Measurements from ENCODE around the gene KCNH3.
"Not testable (repeated sequence)": the region's sequence is repeated elsewhere in the genome, so short reads cannot be mapped to it uniquely, and the experiment has no call there.

The KCNH3 gene

DNA sequence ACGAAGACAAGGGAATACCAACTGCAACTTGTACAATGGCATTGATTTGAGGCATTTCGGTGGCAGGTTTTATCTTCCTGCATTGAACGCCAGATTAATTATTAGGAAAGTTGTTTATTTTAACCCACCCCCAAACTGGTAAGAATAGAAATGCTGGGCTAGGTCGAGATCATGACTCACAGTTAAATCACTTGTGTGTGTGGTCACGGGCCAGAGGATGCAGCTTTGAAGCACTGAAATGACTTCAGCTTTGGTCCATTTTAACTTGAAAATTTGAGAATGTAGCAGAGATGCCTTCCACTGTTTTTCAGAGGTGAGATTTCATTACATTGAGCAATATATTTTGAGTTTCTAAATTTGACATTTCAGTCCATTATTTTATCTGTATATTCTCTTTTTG, 23.6 kb upstream of the KCNH3 start:
- Mint-ChIP-seq H3K9me3 (no peaks in the 10 kb centered on the region), H3K36me3 (peaks cover 10% of the 10 kb centered on the region), H3K27me3 (no peaks in the 10 kb centered on the region), H3K27ac (no peak overlapping the region), H3K4me1 (peaks cover 11% of the 10 kb centered on the region), H3K4me3 (no peak overlapping the region)
- ATAC-seq, result no peak

DNA sequence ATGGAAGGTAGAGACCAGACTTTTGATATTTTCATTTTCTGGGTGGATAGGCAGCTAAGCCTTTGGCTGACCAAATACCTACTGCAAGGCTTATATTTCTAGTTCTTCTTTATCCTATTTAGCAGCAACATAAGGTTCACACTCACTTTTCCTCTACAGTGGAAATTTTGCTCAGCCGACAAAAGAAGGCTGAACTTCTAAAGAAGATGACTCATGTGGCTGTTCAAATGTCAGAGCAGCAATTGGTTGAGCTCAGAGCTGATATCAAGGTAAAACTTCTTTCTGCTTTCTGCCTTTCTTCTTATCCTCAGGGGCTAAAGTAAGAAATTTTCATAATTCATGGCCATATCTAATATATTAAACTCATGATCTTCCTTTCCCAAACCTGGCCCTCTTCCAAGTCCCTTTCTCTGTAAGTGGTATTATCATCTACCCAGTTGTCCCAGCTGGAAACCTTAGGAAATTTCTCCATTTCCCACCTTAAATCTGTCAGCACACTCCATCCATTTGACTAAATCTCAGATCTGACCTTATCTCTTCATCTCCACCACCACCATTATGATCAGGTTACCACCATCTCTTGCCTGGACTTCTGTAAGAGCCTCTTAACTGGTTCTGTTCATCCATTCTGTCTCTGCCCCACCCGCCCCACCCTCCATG, 19.8 kb upstream of the KCNH3 start:
- H3K4me1 Mint-ChIP-seq, result peaks cover 26% of the 10 kb centered on the region
- H3K36me3 Mint-ChIP-seq, result peaks cover 16% of the 10 kb centered on the region
- H3K27me3 Mint-ChIP-seq, result no peaks in the 10 kb centered on the region
- H3K4me3 Mint-ChIP-seq, result no peak overlapping the region
- H3K9me3 Mint-ChIP-seq, result no peaks in the 10 kb centered on the region
- peak overlapping the region; percentile 62 for H3K27ac Mint-ChIP-seq
- peak; percentile 54 for ATAC-seq

DNA sequence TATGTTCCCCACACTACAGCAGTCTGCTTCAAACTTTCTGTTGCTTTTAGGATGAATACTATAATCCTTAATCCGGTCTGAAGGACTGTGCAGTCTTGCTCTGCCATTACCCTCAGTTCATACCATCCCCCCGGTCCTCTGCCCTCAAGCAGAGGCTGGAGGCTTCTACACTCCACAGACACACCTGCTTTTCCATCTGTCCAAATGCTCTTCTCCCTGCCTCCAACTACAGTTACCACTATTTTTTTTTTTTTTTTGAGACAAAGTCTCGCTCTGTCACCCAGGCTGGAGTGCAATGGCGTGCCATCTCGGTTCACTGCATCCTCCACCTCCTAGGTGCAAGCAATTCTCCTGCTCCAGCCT, 19.3 kb upstream of the KCNH3 start:
- no peak for ATAC-seq
- Mint-ChIP-seq H3K27me3 (no peaks in the 10 kb centered on the region), H3K4me3 (no peak overlapping the region), H3K27ac (peak overlapping the region; percentile 62), H3K9me3 (no peaks in the 10 kb centered on the region), H3K4me1 (peaks cover 26% of the 10 kb centered on the region), H3K36me3 (peaks cover 16% of the 10 kb centered on the region)

DNA sequence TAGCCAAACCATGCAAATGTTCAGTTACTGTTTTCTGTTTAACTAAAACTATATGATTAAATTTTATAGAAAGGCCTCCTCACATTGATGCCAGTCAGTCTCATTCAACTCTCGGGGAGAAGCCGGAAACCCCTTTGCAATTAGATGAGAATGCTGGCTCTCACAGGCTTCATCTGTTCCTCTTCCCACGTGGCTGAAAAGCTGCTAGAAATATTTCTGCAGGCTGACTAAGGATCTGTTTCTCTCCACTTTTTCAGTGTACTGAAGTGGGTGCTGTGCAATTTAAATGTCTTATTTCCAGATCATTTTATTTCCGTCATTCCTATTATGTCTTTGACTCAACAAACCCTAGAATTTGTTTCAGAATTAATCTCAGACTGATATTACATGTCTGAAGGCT, 17.4 kb upstream of the KCNH3 start:
- H3K27ac Mint-ChIP-seq, result no peak overlapping the region
- no peak for ATAC-seq
- H3K36me3 Mint-ChIP-seq, result peaks cover 35% of the 10 kb centered on the region
- H3K4me3 Mint-ChIP-seq, result no peak overlapping the region
- H3K27me3 Mint-ChIP-seq, result no peaks in the 10 kb centered on the region
- H3K9me3 Mint-ChIP-seq, result no peaks in the 10 kb centered on the region
- H3K4me1 Mint-ChIP-seq, result peaks cover 26% of the 10 kb centered on the region

DNA sequence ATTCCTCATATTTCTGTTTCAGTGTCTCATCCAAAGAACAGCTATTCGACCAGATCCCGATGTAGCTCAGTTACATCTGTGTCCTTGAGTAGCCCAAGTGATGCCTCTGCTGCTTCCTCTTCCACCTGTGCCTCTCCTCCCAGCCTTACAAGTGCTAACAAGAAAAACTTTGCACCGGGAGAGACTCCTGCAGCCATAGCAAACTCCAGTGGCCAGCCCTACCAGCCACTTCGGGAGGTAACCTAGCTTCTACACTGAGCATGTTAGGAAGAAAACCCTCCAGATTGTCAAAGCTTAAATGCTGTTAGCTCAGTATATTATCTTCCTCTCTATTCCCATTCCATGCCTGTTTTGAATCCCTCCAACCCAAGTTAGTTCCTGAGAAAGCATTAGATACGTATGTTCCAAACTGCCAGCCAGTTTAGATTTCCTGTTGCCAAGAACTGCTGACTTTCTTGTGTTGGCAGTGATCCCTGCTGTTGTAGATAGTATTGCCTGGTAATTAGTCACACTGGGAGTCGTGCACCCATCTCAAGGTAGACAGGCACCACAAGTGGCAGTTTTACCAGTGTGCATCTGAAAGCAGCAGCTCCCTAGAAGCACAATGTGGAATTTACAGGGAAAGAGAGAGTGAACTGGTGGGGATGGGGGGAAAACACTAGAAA, 14.0 kb upstream of the KCNH3 start:
- Mint-ChIP-seq H3K27ac (no peak overlapping the region), H3K9me3 (no peaks in the 10 kb centered on the region), H3K4me1 (peaks cover 16% of the 10 kb centered on the region), H3K36me3 (peaks cover 29% of the 10 kb centered on the region), H3K4me3 (no peak overlapping the region), H3K27me3 (no peaks in the 10 kb centered on the region)
- no peak for ATAC-seq

DNA sequence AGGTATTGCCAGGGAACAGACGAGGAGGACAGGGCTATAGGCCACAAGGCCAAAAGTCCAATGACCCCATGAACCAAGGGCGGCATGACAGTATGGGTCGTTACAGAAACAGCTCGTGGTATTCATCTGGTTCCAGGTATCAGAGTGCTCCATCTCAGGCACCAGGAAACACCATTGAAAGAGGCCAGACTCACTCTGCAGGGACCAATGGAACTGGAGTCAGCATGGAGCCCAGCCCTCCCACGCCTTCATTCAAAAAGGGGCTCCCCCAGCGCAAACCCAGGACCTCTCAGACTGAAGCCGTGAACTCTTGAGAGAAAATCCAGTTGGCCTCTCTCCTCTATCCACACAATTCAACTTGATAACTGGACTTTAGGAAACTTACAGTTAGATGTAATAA, 12.9 kb upstream of the KCNH3 start:
- Mint-ChIP-seq H3K9me3 (no peaks in the 10 kb centered on the region), H3K27me3 (no peaks in the 10 kb centered on the region), H3K36me3 (peaks cover 28% of the 10 kb centered on the region), H3K4me3 (no peak overlapping the region), H3K27ac (no peak overlapping the region), H3K4me1 (peaks cover 15% of the 10 kb centered on the region)
- no peak for ATAC-seq

DNA sequence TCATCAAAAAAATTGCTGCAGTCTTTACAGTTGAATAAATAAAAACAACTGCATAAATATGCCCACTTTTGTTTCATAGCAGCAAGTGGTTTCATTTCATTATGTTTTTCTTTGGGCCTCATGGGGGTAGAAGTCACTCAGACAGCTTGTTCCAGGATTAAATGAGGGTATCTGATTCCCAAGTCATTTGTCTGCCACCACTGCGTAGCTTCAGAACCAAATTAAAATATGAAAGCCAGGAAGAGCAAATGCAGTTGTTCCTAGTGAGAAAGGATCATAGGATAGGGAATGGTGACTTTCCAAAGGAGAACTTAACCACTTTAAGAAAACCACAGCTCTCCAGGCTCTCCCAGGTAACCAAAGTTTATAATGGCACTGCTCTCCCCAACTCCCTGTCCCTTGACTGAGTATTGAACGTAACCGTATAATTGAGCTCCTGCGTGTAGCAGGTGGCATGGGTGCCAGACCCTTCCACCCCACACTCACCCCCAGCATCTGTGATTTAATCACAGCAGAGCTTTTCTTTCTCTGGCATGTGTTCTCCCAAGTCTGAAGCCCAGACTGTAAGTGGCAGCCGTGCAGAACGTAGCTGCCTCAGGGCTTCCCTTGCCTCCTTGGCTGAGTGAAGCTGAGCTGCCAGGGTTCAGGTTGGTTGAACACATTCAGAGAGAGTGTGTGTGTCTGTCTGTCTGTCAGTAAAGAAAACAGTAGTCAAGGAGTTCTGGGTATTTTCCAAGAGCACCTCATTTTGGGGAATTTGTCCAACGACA, 11.3 kb upstream of the KCNH3 start:
- no peaks in the 10 kb centered on the region for H3K27me3 Mint-ChIP-seq

DNA sequence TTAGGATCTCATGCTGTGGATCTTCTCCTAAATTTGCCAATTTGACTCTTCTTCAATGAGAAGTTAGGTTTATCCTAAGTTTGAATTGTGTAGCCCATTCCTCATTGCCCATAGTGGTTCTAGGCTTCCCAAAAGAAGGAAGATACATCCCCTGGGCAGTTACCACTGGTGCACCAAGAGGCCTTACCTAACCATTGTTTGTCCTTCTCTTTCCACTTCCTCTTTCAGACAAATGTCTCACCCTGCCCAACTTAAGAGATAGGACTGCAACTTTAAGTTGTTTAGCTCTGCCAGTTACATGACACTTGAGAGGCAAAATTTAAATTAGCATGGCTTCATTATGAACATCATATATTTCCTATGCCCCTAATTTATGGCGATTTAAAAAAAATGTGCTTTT, 9.4 kb upstream of the KCNH3 start:
- H3K9me3 Mint-ChIP-seq, result no peaks in the 10 kb centered on the region
- H3K27me3 Mint-ChIP-seq, result no peaks in the 10 kb centered on the region
- H3K4me1 Mint-ChIP-seq, result no peaks in the 10 kb centered on the region
- no peak overlapping the region for H3K4me3 Mint-ChIP-seq
- no peak overlapping the region for H3K27ac Mint-ChIP-seq
- peaks cover 22% of the 10 kb centered on the region for H3K36me3 Mint-ChIP-seq
- no peak for ATAC-seq

More for the DNA sequence above, 11.3 kb upstream of the KCNH3 start:
- Mint-ChIP-seq H3K4me3 (no peak overlapping the region), H3K4me1 (peaks cover 1% of the 10 kb centered on the region), H3K27ac (no peak overlapping the region), H3K36me3 (peaks cover 25% of the 10 kb centered on the region), H3K9me3 (no peaks in the 10 kb centered on the region)
- ATAC-seq, result no peak

DNA sequence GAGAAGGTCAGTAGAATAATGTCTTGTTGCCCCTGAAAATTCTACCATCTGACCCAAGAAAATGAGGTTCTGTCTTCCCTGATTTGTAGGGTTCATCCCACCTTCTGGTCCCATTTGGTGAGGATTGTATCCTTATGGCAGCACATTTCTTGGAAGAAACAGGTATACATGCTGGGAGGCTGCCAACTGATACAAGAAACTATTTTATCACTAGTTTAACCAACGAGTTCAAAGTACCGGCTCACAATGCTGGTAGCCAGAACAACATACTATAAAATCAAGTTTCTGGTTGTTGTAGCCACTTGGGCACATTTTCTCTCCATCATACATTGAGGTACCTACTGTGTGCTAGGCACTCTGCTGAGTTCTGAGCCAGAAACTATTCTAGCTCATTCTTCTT, 7.1 kb upstream of the KCNH3 start:
- Mint-ChIP-seq H3K36me3 (no peaks in the 10 kb centered on the region), H3K4me3 (no peak overlapping the region), H3K27me3 (peaks cover 21% of the 10 kb centered on the region), H3K4me1 (peaks cover 5% of the 10 kb centered on the region), H3K9me3 (no peaks in the 10 kb centered on the region), H3K27ac (no peak overlapping the region)
- ATAC-seq, result no peak

DNA sequence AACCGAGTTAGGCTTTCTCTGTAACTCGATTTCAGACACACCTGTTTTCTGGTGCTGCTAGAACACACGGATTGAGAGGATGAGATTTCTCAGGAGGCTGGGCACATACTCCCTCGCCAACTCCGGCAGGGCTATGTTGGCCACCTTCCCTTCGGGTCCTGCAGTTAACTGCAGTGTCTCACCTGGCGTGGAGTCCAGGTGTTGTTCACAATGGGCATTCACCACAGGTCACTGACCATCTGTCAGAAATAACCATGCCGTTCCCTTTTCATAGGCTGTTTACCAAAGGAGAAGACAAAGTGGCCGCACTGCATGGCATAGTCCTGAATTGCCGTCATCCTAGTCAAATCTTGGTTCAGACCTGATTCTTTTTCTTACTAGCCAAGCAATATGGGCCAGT, 5.5 kb upstream of the KCNH3 start:
- no peak overlapping the region for H3K27ac Mint-ChIP-seq
- no peak for ATAC-seq
- peaks cover 17% of the 10 kb centered on the region for H3K4me1 Mint-ChIP-seq
- H3K9me3 Mint-ChIP-seq, result no peaks in the 10 kb centered on the region
- H3K27me3 Mint-ChIP-seq, result peaks cover 36% of the 10 kb centered on the region
- no peak overlapping the region for H3K4me3 Mint-ChIP-seq
- H3K36me3 Mint-ChIP-seq, result no peaks in the 10 kb centered on the region

DNA sequence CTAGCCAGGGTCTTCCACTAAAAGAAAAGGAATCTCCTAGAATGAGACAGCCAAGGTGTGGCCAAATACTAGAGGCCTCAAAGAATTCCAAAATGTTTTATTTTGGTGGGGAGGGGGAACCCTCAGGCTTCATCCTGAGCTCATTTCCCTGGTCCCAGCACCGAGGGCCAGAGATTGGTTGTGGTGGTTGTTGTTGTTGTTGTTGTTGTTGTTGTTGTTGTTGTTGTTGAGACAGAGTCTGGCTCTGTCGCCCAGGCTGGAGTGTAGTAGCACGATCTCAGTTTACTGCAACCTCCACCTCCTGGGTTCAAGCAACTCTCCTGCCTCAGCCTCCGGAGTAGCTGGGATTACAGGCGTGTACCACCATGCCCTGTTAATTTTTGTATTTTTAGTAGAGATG, 4.7 kb upstream of the KCNH3 start:
- Mint-ChIP-seq H3K27me3 (peaks cover 36% of the 10 kb centered on the region), H3K4me1 (peaks cover 17% of the 10 kb centered on the region)
- not testable (repeated sequence) for H3K36me3 Mint-ChIP-seq, H3K9me3 Mint-ChIP-seq, H3K27ac Mint-ChIP-seq, H3K4me3 Mint-ChIP-seq, ATAC-seq

DNA sequence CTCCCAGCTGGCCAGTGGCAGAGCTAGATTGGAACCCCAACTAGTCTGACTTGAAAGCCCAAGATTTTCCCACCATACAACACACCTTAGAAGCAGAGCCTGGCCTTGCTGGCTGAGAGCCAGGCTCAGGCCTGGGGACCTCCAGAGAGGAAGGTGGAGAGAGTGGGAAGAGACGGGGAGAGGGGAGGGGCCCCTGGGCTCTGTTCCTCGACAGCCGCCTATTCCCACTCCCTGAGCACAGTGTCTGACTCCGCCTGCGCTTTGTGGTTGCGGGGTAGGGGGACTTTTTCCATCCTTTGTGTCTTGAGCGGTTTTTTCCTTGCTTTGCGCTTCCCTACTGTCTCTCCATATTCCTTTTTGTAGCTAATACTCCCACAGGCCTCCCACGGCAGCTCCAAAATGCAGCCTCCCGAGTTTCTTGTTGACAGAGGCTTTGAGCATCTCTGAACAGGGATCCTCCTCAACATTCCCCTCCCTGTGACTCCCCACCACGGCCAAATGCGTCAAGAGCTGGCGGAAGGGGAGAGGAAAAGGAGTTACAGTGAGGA, 4.0 kb upstream of the KCNH3 start:
- H3K4me3 Mint-ChIP-seq, result no peak overlapping the region
- no peak for ATAC-seq

DNA sequence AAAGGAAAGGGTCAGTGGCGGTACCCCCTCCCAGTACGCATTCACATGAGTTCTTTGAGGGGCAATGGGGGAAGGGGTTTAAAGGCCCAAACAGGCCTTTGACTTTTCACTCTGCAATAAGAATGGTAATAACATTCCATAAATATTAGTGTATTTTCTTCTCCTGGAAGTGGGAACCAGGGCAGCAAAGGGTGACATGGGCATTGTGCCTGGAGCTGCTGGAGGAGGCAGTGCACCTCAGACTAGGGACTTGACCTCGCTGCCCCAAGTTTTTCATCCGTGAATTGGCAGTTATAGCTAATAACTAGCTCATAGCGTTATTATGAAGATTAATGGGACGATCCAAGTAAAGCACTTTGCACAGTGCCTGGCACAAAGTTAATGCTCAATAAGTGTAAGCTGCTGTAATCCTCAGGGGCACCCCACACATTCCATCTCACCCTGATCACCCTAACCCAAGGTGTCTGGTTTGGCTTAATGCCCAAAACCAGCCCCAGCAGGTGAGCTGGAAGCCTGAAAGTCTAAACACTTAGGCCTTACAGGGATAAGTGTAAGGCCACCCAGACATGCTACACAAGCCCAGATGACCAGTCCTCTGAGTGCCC, 2.8 kb upstream of the KCNH3 start:
- H3K36me3 Mint-ChIP-seq, result no peaks in the 10 kb centered on the region
- peaks cover 34% of the 10 kb centered on the region for H3K4me1 Mint-ChIP-seq
- peak overlapping the region; percentile 4 for H3K27ac Mint-ChIP-seq
- no peaks in the 10 kb centered on the region for H3K9me3 Mint-ChIP-seq
- ATAC-seq, result no peak
- no peak overlapping the region for H3K4me3 Mint-ChIP-seq
- peaks cover 47% of the 10 kb centered on the region for H3K27me3 Mint-ChIP-seq

More for the DNA sequence above, 4.0 kb upstream of the KCNH3 start:
- no peaks in the 10 kb centered on the region for H3K9me3 Mint-ChIP-seq
- H3K27ac Mint-ChIP-seq, result no peak overlapping the region
- H3K4me1 Mint-ChIP-seq, result peaks cover 22% of the 10 kb centered on the region
- H3K27me3 Mint-ChIP-seq, result peaks cover 39% of the 10 kb centered on the region
- no peaks in the 10 kb centered on the region for H3K36me3 Mint-ChIP-seq

DNA sequence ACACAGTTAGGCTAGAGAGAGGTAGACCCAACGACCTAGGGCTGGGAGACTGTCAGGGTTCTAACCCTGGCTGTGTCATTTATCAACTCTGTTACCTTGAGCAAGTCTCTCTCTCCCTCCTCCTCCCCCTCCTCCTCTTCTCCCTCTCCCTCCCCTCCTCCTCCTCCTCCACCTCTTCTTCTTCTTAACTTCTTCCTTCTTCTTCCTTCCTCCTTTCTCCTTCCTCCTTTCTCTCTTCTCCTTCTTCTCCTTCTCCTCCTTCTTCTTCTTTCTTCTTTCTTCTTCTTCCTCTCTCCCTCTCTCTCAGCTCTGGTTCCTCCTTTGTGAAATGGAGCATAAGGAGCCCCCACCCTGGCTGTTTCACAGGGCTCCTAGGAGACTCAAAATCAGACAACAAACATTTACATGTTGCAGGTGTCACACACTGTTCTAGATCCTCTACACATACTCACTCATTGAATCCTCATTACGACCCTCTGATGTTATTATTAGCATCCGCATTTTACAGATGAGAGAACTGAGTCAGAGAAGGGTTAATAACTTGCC, 2.2 kb upstream of the KCNH3 start:
- Mint-ChIP-seq H3K27ac (peak overlapping the region; percentile 4), H3K27me3 (peaks cover 47% of the 10 kb centered on the region), H3K9me3 (no peaks in the 10 kb centered on the region), H3K4me3 (peak overlapping the region; percentile 1), H3K4me1 (peaks cover 40% of the 10 kb centered on the region), H3K36me3 (no peaks in the 10 kb centered on the region)
- no peak for ATAC-seq

DNA sequence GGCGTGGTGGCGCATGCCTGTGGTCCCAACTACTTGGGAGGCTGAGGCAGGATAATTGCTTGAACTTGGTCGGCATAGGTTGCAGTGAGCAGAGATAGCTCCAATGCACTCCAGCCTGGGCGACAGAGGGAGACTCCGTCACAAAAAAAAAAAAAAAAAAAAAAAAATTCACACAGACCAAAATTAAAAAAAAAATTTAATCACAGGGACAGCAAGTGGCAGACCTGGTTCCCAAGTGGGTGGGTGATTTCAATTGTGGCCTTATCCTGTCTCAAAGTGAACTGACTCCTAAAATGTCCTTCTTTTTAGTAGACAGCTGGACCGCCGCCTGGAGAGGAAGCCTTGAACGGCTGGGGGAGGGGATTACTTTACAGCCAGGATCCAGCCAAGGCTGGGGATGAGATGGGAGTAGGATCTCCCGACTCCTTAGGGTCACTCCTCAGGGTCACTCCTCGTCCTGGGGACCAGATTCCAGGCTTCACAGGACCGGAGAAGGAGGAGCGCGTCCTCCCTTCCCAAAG, 1.5 kb upstream of the KCNH3 start:
- no peak for ATAC-seq
- Mint-ChIP-seq H3K27ac (no peak overlapping the region), H3K27me3 (peaks cover 47% of the 10 kb centered on the region), H3K4me1 (peaks cover 45% of the 10 kb centered on the region), H3K4me3 (peak overlapping the region; percentile 80), H3K9me3 (no peaks in the 10 kb centered on the region), H3K36me3 (no peaks in the 10 kb centered on the region)

Data from stimulated activated memory B cell treated with anti-CD40 and anti-IgM and Interleukin-4, amounts not matched to agents 10 μg/mL and 1 μg/mL and 100 μg/mL, for 72 hours (primary cell).